ENCODE results near the gene COL18A1. TPM values are rescaled to one million over a fixed set of nuclear protein-coding genes. Genes with fewer than 3 reads are reported as not detected.

COL18A1 gene
- total RNA-seq, 1 experiment from 2014 or later, result 3.3 TPM

DNA sequence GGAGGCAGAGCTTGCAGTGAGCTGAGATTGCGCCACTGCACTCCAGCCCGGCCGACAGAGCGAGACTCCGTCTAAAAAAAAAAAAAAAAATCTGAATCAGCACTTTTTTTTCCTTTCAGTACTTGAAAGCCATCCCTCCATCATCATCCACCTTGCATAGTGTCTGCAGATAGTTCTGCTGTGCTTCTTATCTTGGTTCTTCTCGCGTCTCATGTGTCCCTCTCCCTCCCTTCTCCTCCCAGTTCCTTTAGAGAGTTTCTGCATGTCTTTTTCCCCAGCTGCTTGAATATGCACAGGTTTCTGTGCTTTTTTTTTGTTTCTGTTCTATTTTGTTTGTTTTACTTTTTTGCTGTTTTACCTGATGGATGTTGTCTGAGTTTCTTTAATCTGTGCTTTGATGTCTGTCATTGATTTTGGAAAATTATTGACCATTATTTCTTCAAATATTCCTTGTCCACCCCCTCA lies 3.9 kb upstream of the COL18A1 start:
- DNase-seq (ENCODE audit: low spot score), result no peak
- Histone ChIP-seq H3K36me3 (ENCODE audit: insufficient read depth, low read length, poor library complexity, severe bottlenecking) (no peaks in the 10 kb centered on the region), H3K27me3 (replicated peaks; ENCODE audit: insufficient read depth, low read depth, low read length, poor library complexity) (peaks cover 20% of the 10 kb centered on the region), H3K4me3 (ENCODE audit: low read depth, low read length, poor library complexity, severe bottlenecking) (no peak overlapping the region), H3K4me1 (ENCODE audit: insufficient read depth, low read length, poor library complexity, severe bottlenecking) (peaks cover 5% of the 10 kb centered on the region), H3K27ac (ENCODE audit: low read depth, low read length, poor library complexity, severe bottlenecking) (no peak overlapping the region), H3K9me3 (ENCODE audit: low read depth, low read length, poor library complexity, severe bottlenecking) (no peaks in the 10 kb centered on the region)
- no TSS peak for BruUV-seq (replicated peaks)
- ChIA-PET CTCF (no interaction called here), POLR2A (ENCODE audit: low non-redundant PET) (interaction anchor here (0.7 kb wide), 1 partner anchor 12 kb away, joined by 8 read pairs; no protein-coding TSS in a partner anchor)
- TF ChIP-seq EZH2 (IDR thresholded peaks at IDR 0.05; ENCODE audit: borderline replicate concordance, low read depth, low read length, poor library complexity, severe bottlenecking), result no peak
- TF ChIP-seq, protein P1, sequence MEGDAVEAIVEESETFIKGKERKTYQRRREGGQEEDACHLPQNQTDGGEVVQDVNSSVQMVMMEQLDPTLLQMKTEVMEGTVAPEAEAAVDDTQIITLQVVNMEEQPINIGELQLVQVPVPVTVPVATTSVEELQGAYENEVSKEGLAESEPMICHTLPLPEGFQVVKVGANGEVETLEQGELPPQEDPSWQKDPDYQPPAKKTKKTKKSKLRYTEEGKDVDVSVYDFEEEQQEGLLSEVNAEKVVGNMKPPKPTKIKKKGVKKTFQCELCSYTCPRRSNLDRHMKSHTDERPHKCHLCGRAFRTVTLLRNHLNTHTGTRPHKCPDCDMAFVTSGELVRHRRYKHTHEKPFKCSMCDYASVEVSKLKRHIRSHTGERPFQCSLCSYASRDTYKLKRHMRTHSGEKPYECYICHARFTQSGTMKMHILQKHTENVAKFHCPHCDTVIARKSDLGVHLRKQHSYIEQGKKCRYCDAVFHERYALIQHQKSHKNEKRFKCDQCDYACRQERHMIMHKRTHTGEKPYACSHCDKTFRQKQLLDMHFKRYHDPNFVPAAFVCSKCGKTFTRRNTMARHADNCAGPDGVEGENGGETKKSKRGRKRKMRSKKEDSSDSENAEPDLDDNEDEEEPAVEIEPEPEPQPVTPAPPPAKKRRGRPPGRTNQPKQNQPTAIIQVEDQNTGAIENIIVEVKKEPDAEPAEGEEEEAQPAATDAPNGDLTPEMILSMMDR (conservative IDR thresholded peaks at IDR 0.05; ENCODE audit: low read depth, low read length), result no peak
- intact Hi-C loops (cut with micrococcal nuclease; ENCODE audit: unreplicated experiment), result no loop called here

DNA sequence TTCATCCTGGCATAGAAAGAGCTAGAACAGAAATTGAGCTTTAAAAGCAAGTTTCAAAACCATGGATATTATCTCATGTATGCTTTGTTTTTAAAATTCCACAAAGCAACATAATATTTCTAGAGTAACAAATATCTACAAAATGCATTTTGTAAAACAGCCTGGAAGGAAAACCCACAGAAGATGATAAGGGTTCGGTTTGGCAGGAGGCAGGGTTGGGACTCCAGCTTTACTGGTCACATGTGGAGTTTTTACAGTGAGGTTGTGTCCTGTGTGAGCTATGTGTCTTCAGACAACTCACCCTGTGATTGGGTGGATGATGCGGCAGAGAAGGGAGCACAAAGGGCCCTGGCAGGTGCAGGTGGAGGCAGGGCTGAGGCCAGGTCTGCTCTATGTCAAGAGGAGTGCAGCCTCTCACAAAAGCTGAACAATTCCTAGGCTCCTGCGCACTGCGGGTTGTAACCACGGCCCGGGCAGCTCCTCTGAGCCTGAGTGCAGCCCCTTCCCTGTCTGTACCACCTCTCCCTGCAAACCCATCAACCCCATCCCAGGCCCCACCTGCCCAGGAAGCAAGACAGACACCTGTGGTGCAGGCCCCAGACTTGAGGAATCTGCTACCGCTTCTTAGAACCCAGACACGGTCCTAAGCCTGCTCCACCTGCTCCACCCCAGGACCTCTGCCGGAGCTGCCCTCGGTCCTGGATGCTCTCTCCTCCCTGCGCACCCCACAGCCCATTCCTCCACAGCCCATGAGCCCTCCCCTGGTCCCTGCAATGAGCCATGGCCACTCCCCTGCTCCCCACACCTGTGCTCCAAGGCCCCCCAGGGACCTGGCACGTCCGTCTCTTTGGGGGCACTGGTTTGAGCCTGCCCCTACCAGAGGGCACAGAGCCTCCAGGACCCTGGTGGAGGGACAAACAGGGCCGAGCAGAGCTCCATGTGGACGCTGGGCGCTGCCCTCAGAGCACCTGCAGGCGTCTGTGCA lies 2.8 kb upstream of the COL18A1 start:
- TF ChIP-seq EZH2 (IDR thresholded peaks at IDR 0.05; ENCODE audit: borderline replicate concordance, low read depth, low read length, poor library complexity, severe bottlenecking), result no peak
- TF ChIP-seq, protein P1 (conservative IDR thresholded peaks at IDR 0.05; ENCODE audit: low read depth, low read length), result no peak
- no peaks in the 10 kb centered on the region for H3K9me3 ChIP-seq (ENCODE audit: low read depth, low read length, poor library complexity, severe bottlenecking)
- CTCF ChIA-PET, result no interaction called here
- intact Hi-C loops (cut with micrococcal nuclease; ENCODE audit: unreplicated experiment), result no loop called here
- no peak overlapping the region for H3K4me3 ChIP-seq (ENCODE audit: low read depth, low read length, poor library complexity, severe bottlenecking)
- no peak overlapping the region for H3K27ac ChIP-seq (ENCODE audit: low read depth, low read length, poor library complexity, severe bottlenecking)
- no TSS peak for BruUV-seq (replicated peaks)
- POLR2A ChIA-PET (ENCODE audit: low non-redundant PET), result interaction anchor here (0.7 kb wide), 1 partner anchor 13 kb away, joined by 8 read pairs; no protein-coding TSS in a partner anchor
- peaks cover 22% of the 10 kb centered on the region for H3K27me3 ChIP-seq (replicated peaks; ENCODE audit: insufficient read depth, low read depth, low read length, poor library complexity)
- H3K4me1 ChIP-seq (ENCODE audit: insufficient read depth, low read length, poor library complexity, severe bottlenecking), result peaks cover 5% of the 10 kb centered on the region
- no peak for DNase-seq (ENCODE audit: low spot score)
- no peaks in the 10 kb centered on the region for H3K36me3 ChIP-seq (ENCODE audit: insufficient read depth, low read length, poor library complexity, severe bottlenecking)

DNA sequence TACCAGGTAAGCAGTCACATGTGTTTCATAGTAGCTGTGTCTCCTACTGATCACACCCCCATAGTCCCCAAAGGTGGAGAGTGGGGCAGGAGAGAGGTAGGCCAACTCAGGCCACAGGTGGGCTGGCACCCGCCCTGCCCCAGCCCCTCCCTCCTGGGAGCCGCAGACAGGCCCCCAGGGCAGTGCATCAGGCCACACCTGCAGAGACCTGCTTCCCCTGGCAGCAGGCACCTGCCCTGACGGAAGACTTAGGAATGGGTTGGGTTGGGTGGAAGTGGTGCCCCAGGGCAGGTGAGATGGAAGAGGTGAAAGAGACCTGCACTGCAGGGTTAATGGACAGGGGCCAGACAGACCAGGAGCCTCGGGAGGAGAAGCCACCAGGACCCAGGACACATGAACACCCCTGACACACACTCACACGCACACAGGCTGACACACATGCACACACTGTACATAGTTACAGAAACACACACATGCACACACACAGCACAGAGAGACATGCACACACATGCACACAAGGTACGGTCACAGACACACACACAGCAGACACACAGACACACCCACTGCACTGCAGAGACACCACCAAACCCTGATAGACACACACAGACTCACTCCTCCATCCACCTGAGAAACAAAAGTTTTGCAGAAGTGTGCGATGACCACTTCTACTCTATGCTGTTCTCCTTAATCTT lies 1.7 kb upstream of the COL18A1 start:
- H3K27me3 ChIP-seq (replicated peaks; ENCODE audit: insufficient read depth, low read depth, low read length, poor library complexity), result peaks cover 11% of the 10 kb centered on the region
- H3K9me3 ChIP-seq (ENCODE audit: low read depth, low read length, poor library complexity, severe bottlenecking), result no peaks in the 10 kb centered on the region
- ChIA-PET CTCF (no interaction called here), POLR2A (ENCODE audit: low non-redundant PET) (no interaction called here)
- H3K4me3 ChIP-seq (ENCODE audit: low read depth, low read length, poor library complexity, severe bottlenecking), result no peak overlapping the region
- H3K27ac ChIP-seq (ENCODE audit: low read depth, low read length, poor library complexity, severe bottlenecking), result no peak overlapping the region
- DNase-seq (ENCODE audit: low spot score), result no peak
- no TSS peak for BruUV-seq (replicated peaks)
- H3K36me3 ChIP-seq (ENCODE audit: insufficient read depth, low read length, poor library complexity, severe bottlenecking), result no peaks in the 10 kb centered on the region
- TF ChIP-seq EZH2 (IDR thresholded peaks at IDR 0.05; ENCODE audit: borderline replicate concordance, low read depth, low read length, poor library complexity, severe bottlenecking), result no peak
- TF ChIP-seq, protein P1 (conservative IDR thresholded peaks at IDR 0.05; ENCODE audit: low read depth, low read length), result no peak
- intact Hi-C loops (cut with micrococcal nuclease; ENCODE audit: unreplicated experiment), result no loop called here
- peaks cover 5% of the 10 kb centered on the region for H3K4me1 ChIP-seq (ENCODE audit: insufficient read depth, low read length, poor library complexity, severe bottlenecking)
